Stimulated activated CD4-positive, alpha-beta T cell treated with anti-CD3 and anti-CD28 coated beads, Interleukin-4, amount 100 ng/mL, for 24 hours (primary cell): ENCODE measurements around the gene AK9.

Experiments
- DNase-seq: peaks from one replicate; pipeline ENCODE4 v3.0.0-alpha.2; 2020

Gene AK9

DNA sequence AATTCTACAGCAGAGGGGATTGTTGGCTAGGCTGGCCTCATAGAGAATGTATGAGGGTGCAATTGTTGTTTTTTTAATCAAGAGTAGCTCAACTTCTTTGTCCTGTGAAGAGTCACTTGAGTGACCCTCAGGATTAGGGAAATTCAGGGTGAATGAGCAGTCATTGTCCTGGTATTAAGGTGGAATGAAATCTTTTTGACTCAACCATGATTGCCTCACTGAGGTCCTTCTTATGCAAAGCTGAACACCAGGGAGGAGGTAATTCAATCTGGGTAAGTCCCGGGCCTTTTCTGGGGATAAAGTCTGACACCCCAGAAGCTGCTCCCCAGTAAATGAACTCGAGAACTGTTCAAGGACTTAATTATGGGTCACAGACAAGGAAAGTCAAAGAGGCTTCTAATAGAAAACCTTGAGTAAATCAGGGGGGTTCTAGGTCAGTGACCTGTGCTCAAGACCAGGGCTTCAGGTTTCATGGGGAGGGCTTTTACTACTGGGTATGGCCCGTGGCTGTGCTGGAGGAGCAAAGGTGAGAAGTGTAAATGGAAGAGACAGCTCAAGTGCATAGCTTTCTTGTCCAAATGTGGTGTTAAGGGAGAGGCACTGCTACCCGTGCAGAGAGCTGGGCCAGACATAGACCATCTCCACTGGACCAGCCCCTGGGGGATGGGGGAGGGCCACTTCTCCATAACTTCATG lies 182.7 kb downstream of the AK9 start:
- no peak for DNase-seq

DNA sequence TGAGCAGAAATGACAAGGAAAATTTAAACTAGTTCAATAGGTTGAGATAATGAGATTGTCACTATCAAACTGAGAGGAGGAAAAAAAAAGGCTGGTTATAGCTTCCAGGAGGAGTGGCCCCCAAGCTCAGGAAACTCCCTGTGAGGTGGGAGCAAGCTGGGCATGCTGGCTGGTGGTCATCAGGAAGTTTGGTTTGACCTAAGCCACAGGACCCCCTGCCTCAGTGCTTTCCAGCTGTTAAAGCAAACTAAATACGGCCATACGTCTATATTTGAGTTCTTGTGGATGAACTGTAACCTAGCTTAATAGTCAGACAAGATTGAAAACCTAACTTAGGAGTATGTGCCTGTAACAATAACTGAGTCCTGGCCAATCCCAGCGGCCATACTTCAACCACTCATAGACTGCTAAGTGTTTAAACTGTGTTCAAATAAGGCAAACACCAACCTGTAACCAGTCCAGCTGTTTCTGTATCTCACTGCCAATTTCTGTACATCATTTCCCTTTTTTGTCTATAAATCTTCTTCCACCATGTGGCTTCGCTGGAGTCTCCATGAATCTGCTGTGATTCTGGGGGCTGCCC lies 183.4 kb downstream of the AK9 start:
- no peak for DNase-seq

DNA sequence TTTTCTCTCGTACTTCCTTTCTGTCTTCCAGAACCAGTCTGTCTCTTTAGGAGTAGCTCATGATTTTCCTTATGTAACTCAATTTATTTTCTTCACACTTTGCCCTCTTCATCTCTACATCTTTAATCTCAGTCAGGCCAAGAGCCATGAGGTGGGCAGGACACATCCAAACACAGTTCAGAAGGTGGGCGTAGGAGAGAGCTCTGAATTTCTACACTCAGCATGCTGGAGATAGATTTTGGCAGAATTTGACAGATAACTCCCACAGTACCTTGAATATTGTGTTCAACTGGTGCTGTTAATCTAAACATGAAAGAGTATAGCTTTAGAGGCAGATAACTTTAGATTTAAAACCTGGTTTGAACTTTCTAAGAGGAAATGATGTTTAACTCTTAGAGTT lies 184.2 kb downstream of the AK9 start:
- no peak for DNase-seq

DNA sequence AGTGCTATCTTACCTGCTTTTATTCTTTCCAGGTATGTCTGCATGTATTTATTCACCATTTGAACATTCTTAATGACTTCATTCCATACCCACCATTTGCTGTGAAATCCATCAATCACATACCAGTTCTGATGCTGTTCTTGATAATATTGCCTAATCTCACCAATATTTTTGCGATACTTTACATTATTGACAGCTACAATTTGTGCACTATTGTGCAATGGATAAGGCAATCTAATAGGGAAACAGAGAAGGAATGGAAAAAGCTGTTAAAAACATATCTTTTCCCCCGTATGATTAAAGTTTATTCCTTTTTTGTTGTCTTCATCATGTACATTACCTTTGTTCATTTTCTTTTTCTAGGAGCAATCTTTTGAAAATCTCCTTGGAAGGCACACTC lies 184.7 kb downstream of the AK9 start:
- DNase-seq = no peak

DNA sequence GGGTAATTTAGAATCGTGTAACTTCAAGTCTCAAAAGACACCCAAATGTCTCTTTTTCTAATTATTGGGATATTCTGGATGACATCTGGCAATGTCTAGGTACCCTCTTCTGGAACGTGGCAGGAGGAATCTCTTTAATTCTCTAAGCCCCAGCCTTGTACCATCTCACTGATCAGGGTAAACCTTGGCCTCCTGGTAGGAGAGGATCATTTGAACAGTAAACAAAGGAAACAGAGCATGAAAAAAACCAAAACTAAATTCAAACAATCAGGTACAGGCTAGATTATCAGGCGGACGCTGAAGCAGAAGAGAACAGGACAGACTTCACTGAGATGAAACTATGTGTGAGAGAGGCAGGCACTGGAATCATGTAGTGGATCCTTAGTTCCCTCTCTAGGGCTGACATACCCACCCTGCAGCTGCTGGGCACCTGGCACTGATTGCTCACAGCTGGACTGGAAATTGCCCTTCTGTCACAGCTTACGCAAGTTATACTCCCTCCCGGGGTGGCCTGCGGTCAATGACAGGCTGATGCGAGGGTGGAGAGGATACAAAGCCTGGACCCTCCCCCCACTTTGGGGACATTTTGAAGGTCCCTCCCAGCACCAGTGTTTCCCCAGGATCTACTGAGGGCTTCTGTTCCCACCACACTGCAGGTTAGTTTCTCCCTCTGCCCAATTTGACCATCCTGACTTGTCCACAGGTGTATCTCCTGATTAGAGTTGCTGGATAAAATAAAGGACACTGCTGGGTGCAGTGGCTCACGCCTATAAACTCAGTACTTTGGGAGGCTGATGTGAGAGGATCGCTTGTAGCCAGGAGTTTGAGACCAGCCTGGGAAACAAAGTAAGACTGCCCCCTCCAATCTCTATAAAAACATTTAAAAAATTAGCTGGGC lies 187.4 kb downstream of the AK9 start:
- no peak for DNase-seq

DNA sequence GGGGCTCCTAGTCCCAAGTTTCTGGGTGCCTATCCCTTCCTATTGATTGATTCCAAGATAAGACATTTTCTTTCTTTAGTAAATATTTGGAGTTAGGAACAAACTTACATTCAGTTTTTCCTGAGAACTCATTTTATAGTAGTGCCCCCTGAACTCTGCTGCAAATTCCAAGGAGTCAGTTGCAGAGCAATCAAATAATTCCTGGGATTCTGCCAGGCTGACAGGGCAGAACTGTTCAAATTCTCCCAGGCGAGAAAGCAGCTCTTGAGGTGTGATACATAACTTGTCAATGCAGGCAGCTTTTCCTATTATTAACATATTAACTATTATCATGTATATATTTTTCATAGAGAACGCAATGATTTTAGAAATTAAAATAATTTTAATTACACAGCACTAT lies 192.1 kb downstream of the AK9 start:
- DNase-seq = no peak

DNA sequence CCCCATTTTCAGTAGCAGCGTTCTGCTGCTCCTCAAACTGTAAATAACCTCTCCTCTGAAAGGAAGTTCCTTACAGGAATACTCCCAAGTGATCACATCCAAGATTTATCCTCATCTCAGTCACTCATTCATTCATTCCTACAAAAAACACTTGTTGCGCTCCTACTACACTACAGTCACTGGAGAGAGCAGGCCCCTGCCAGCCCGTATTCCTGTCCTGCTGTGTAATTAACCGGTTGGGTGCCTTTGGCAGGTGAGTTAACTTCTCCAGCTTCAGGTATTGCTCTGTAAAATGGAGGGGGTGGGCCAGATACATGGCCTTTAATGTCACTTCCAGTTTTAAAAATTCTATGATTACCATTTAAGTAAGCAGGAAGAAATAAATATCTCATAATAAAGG lies 192.9 kb downstream of the AK9 start:
- no peak for DNase-seq

DNA sequence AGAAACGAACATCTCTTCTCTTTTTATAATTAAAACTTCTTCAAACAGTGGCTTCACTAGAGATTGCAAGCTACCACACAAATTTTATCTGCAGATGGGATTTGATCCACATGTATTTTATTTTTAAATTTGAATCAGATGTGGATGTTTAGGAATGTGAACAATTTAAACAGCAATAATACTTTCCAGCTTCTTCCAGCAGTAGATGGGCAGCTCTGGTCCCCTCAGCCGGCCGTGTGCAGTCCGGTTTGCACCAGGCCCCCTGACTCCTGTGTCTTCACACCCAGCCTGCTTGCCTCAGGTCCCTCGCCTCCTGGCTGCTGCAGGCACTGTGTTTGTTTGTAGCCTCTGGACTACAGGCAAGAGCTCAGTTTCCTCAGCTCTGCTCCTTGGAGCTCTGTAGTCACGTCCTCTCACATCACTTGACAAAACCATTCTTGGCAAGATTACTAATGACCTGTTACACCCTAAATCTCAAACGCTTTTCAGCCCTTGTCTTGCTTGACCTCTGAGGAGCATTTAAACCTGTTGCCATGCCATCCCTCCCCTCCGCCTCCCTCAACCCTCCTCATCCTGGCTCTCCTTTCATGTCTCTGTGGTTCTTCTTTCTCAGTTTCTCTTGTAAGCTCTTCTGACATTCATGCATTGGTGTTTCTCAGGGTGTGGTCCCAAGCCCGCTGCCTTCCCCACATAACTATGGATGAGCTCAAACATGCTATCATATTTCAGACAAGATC lies 194.8 kb downstream of the AK9 start:
- DNase-seq = no peak

DNA sequence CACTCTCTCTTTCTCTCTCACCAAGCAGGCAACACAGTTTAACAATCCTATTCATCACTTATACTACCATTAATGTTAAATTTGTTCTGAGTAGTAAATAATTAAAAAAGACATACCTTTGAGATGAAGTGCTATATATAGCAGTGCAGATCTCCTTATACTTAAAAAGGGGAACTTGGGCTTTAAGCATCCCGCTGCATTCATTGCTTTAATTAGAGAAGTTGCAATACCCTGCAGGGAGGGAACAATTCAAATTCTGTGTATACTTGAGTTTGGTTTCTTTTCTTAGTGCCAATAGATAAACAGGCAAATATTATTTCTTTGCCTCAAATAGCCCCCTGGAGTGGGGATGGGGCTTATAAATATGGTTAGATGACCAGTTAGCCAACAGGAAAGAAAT lies 197.1 kb downstream of the AK9 start:
- no peak for DNase-seq

DNA sequence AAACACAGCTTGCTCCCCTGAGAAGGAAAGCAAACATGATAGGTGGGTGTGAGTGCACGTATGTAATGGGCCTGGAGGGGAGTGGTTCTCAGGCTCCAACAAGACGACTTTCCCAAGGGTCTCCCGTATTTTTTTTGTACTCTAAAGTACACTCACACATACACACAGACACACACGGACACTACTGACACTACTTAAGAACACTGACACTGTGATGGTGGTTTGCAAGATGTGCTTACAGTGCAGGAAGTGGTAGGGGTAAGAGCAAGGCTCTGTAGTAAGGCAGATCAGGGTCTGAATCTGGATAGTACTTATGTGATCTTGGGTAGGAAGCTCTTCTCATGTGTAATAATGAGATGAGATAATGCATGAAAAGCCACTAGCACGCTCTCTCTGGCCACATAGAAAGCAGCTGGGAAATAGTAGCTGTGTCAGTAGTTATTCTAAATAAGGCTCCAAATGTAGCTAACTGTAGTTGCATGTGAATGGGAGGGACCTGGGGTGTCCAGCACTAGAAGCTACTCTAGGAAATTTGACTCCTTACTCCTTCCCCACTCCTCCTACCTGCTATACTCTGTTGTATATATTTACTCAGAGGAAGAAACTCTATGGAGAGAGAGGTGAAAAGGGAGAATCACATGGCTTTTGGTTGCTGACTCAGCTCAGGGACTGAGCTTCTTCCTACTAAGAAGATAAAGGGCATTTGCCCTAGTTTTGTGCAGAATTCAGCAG lies 199.6 kb downstream of the AK9 start:
- DNase-seq = no peak

DNA sequence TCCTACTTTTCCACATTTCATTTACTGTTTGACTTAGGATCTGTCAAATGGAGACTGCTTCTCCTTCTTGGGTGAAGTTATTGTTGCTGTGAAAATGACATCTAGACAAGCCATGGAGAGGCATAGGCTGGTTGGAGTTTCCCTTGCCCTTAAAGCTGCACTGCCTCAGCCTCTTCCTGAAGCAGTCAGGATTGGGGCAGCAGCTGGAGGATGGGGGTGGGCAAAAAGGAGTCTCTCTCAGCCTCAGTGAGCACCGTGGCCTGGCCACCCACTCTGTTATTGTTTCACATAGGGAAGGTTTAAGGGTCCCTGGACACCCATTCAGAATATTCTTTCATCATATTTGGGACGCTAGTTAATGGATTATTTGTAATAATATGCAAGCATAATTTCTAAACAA lies 200.3 kb downstream of the AK9 start:
- DNase-seq = no peak

DNA sequence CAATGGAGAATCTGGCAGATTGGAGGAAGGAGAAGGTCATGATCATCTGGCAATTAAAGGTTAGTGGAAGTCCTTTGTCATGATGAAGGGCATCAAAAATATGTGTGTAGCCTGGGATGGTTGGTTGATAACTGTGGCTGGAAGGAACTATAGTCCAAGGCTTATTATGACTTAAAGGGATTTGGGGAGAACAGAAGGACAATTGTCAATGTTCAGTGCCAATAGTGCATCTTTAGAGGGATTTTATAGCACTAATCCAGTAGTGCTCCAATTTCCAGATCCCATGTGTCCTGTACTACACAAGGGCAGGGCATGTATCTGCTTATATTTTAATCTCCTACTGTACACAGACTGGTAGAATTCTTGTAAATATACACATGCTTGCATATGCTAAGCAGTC lies 203.0 kb downstream of the AK9 start:
- DNase-seq = no peak

DNA sequence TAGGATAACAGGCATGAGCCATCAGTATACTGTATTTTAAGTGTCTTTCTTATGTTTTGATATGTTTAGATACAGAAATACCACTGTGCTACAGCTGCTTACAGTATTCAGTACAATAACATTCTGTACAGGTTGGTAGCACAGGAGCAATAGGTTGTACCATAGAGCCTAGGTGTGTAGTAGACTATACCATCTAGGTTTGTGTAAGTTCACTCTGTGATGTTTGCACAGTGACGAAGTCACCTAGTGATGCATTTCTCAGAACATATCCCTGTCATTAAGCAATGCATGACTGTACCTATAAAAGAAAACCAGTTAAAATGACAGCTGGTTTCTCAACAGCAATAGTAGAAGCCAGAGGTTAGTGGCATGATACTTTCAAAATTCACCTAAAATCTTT lies 204.9 kb downstream of the AK9 start:
- DNase-seq = no peak

DNA sequence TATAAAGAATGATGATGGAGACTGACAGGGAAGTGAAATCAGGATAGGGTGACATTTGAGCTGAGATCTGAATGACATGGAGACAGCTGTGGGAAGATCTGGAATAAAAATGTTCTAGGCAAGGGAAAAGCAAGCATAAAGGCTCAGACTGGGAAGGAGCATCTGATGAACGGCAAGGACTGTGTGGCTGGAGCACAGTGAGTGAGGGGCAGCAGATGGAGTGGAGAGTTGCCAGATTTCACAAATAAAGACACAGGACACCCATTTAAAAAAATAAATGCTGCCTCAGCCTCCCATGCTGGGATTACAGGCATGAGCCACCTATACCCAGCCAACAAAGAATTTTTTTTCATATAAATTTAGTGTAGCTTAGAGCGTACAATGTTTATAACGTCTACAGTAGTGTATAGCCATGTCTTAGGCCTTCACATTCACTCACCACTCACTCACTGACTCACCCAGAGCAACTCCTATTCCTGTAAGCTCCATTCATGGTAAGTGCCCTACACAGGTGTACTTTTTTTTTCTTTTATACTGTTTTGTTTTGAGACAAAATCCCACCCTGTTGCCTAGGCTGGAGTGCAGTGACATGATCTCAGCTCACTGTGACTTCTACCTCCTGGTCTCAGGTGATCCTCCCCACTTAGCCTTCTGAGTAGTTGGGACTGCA lies 205.6 kb downstream of the AK9 start:
- DNase-seq = no peak

DNA sequence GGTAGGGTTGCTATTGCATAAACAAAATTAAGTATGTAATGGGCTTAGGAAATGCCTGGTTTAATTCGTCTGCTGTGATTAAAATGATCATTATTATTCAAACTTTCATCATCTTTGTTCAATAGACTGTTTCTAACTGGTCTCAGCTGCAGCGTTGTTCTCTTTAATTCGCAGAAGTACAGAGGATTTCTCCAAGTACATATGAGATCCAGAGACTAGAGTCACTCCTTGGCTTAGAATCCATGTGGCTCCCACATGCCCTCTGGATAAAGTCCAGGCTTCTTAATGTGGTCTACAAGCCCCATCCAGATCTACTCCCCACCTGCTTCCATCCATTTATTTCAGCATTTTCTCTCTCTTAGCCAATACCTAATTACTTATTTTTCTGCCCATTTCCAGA lies 206.9 kb downstream of the AK9 start:
- DNase-seq = no peak

DNA sequence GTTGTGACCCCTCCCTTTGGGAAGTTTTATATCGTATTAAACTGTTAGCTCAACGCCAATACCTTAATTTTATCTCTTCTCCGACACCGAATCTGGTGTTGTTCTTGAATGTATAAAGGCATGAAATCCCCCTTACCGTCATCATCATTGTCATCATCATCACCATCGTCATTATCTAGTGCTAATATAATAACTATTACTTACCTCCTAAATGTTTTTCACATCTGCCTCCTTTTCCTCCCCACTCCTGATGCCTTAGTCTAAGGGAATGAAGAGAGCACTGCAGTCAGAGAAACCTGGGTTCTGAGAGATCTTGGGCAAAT lies 207.3 kb downstream of the AK9 start:
- no peak for DNase-seq

DNA sequence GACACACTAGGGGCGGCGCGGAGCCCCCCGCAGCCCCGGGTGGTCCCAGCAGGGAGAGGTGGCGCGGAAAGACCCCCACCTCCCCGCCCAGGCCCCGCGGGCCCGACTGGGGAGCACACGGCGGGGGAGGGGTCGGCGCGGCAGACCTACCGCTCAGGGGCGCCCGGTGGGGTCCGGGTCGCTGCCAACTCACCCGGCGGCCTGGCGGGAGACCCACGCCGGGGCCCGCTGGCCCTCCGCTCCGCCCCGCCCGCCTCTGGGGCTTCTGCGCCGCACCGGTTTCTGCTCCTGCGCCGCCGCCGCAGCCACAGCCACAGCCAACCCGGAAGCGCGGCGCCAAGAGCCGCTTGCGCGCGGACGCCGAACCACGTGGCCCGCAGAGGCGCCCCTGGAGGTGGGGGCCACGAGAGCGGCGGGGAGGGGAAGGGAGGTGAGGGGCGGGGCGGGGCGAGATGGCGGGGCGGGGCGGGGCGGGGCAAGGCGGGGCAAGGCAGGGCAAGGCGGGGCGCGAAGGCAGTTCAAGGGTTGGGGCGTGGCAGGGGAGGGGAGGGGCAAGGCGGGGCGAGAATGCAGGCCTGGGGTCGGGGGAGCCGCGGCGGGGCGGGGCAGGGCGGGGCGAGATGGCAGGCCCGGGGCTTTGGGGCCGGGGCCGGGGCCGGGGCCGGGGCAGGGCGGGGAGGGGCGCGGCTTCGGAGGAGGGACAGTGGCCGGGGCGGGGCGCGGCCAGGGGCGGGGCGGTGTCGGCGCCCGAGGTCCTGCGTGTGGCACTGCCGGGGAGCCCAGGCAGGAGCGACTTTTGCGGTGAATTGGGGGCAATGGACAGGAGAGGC lies 207.9 kb downstream of the AK9 start, which contains the start of gene ZBTB24:
Gene ZBTB24 (minus strand): TSS at position 315 of the 830 bp plus-strand sequence. CDS start 1,193 bp downstream, outside the sequence.
- peak; percentile 86 for DNase-seq

DNA sequence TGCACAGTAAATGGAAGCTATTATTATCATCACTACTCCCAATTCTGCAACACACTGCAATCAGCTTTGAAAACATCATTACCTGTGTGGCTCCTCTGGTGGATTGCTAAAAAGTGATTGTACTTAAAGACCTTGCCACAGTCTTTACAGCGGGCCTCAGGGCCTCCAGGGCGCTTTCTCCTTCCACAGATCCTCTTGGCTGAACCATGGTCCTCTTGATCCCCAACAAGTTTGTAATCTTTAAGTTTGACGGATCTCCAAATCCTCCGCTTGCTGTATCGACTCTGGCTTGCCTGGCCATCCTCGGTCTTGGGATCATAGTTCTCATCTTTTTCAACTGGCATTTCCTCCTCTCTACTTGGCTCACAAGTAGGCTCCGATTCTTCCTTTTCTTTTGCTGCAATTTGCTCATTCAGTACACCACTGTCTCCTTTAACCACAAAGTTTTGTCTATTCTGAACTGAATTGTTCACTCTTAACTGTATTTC lies 210.0 kb downstream of the AK9 start:
- DNase-seq = no peak

DNA sequence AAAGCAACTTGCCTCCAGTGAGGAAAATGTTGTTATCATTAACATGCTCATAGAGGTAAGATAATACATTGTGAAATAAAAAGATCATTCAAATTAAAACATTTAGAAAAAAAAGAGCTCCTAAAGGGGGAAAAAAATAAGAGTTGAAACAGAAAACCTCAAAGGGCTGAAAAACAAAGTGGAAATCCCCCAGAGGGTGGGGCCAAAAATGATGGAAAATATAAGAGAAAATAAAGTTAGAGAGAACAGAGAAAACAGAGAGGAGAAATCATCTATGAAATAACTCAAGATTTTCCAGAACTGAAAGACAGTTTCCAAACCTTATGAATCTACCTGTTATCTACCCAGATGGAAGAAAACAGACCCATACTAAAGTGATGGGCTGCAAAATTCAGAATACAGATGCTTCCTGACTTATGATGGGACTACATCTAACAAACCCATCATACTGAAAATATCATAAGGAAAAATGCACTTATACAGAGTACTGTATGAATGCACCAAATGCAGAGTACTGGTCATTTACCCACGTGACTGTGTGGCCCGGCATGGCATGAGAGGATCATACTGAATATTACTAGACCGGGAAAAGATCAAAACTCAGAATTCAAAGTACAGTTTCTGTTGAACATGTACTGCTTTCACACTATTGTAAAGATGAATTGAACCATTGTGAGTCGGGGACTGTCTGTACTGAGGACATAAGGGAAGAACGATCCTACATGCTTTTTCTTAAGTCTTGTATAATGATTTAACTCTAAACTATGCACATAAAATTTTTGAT lies 212.0 kb downstream of the AK9 start:
- DNase-seq = peak; percentile 40

DNA sequence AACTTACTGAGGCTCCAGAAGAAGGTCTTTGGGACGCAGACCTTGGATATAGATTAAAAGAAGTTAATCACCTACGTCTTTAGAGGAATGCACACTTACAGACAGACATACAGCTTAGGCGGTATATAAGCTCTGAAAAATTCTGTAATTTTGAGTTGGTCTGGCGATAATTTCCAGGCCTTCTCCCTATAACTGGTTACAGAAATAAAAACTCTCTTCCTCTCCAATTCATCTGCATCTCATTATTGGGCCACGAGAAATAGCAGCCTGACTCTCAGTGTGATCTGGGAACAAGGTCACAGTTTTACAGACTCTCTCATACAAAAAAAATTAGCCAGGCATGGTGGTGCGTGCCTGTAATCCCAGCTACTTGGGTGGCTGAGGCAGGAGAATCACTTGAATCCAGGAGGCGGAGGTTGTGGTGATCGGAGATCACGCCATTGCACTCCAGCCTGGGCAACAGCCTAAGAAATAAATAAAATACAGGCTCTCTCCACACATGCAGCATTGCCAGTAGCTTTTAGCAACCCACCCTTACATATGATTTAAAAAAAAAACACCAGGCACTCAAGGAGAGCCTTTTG lies 212.7 kb downstream of the AK9 start:
- no peak for DNase-seq
